ENCODE measurements around the gene RETSAT.

- TF ChIP-seq CTCF (IDR thresholded peaks at IDR 0.05), result no peak
- TF ChIP-seq POLR2A (IDR thresholded peaks at IDR 0.05), result no peak
These were observed 28.9 kb downstream of the RETSAT start for GRCh38 chr2:85325466-85325811.

Data from right lobe of liver (tissue), 4 donors.